MM.1S (cell line): ENCODE measurements around the gene SAMD7.

Experiments
- DNase-seq: peaks from one replicate; pipeline ENCODE4 v3.0.0-alpha.2; 2015
- H2AFZ ChIP-seq: fragments of 300-600 bp; sonication (generic); 2 replicates; pipeline ENCODE4 v1.6.0; 2016; ENCODE audit warnings: antibody characterized with exemption, low read length
- H3F3A ChIP-seq: fragments of 300-600 bp; sonication (generic); 2 replicates; pipeline ENCODE4 v1.6.1; 2016; ENCODE audit warnings: mild to moderate bottlenecking, antibody characterized with exemption, low read length, moderate library complexity, mixed read lengths; ENCODE audit not compliant: insufficient read depth
- H3K27ac ChIP-seq: fragments of 300-600 bp; sonication (generic); 2 replicates; pipeline ENCODE4 v1.5.1; 2016; ENCODE audit warnings: mild to moderate bottlenecking, low read length
- H3K27me3 ChIP-seq: fragments of 300-600 bp; sonication (generic); replicated peaks from 2 replicates; pipeline ENCODE4 v1.6.0; 2016; ENCODE audit warnings: low read length; ENCODE audit not compliant: insufficient read depth
- H3K36me3 ChIP-seq: fragments of 300-600 bp; sonication (generic); replicated peaks from 2 replicates; pipeline ENCODE4 v1.6.1; 2016; ENCODE audit warnings: mild to moderate bottlenecking, low read length, mixed read lengths; ENCODE audit not compliant: insufficient read depth
- H3K4me1 ChIP-seq: fragments of 300-600 bp; sonication (generic); 2 replicates; pipeline ENCODE4 v1.6.1; 2016; ENCODE audit warnings: low read length, mixed read lengths
- H3K4me2 ChIP-seq: fragments of 300-600 bp; sonication (generic); 2 replicates; pipeline ENCODE4 v1.6.0; 2016; ENCODE audit warnings: low read depth, low read length
- H3K4me3 ChIP-seq: fragments of 300-600 bp; sonication (generic); 2 replicates; pipeline ENCODE4 v1.5.1; 2016; ENCODE audit warnings: low read length, mixed read lengths
- H3K79me2 ChIP-seq: fragments of 300-600 bp; sonication (generic); 2 replicates; pipeline ENCODE4 v1.6.1; 2016; ENCODE audit warnings: mixed run types, low read length, mixed read lengths
- H3K9ac ChIP-seq: fragments of 300-600 bp; sonication (generic); 2 replicates; pipeline ENCODE4 v1.6.1; 2016; ENCODE audit warnings: low read length, mixed read lengths
- H3K9me2 ChIP-seq: fragments of 300-600 bp; sonication (generic); replicated peaks from 2 replicates; pipeline ENCODE4 v1.6.1; 2016; ENCODE audit warnings: mild to moderate bottlenecking, low read length, mixed read lengths; ENCODE audit not compliant: insufficient read depth
- H3K9me3 ChIP-seq: fragments of 300-600 bp; sonication (generic); replicated peaks from 2 replicates; pipeline ENCODE4 v1.6.1; 2016; ENCODE audit warnings: mild to moderate bottlenecking, low read length, mixed read lengths; ENCODE audit not compliant: insufficient read depth
- H4K20me1 ChIP-seq: fragments of 300-600 bp; sonication (generic); 2 replicates; pipeline ENCODE4 v1.6.1; 2016; ENCODE audit warnings: mild to moderate bottlenecking, low read length, moderate library complexity, mixed read lengths; ENCODE audit not compliant: insufficient read depth
- EZH2 ChIP-seq: fragments of 300-600 bp; sonication (generic); optimal IDR thresholded peaks from 2 replicates; pipeline ENCODE3; 2017; ENCODE audit warnings: low read depth, mild to moderate bottlenecking, antibody characterized with exemption, low read length, mixed read lengths
- EZH2phosphoT487 ChIP-seq: fragments of 300-600 bp; sonication (generic); IDR thresholded peaks from 2 replicates; pipeline ENCODE4 v1.6.1; 2018; ENCODE audit warnings: antibody characterized with exemption, low read length
- TF ChIP-seq, protein P1 (sequence below): fragments of 300-600 bp; sonication (generic); IDR thresholded peaks from 2 replicates; pipeline ENCODE4 v1.5.1; 2016; ENCODE audit warnings: antibody characterized with exemption, low read length, mixed read lengths

SAMD7 gene

DNA sequence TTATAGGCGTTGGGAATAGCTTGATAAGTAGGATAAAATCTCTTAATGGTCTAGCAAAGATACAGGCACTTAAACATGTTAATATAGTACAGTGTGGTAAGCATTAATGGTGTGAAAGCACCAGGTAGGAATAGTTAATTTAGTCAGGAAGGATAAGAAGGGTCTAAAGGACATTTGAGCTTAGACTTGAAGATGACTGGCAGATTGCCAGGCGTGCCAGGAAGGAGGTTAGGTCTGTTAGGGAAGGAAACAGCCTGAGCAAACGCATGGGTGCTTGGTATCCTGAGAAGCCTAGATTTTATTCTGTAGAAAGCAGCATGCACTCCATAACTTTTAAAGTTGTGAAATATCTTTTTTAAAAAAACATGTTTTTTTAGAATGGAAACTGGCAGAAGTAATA lies 72.9 kb downstream of the SAMD7 start:
- Histone ChIP-seq H3K9ac (no peak overlapping the region), H3K27me3 (no peaks in the 10 kb centered on the region), H2AFZ (no peak overlapping the region), H3K9me3 (no peaks in the 10 kb centered on the region), H3K4me3 (no peak overlapping the region), H4K20me1 (no peaks in the 10 kb centered on the region), H3F3A (no peaks in the 10 kb centered on the region), H3K79me2 (peaks cover 11% of the 10 kb centered on the region), H3K9me2 (no peaks in the 10 kb centered on the region), H3K27ac (no peak overlapping the region), H3K36me3 (peaks cover 28% of the 10 kb centered on the region), H3K4me2 (no peak overlapping the region), H3K4me1 (no peaks in the 10 kb centered on the region)
- TF ChIP-seq EZH2 = no peak
- TF ChIP-seq, protein P1, sequence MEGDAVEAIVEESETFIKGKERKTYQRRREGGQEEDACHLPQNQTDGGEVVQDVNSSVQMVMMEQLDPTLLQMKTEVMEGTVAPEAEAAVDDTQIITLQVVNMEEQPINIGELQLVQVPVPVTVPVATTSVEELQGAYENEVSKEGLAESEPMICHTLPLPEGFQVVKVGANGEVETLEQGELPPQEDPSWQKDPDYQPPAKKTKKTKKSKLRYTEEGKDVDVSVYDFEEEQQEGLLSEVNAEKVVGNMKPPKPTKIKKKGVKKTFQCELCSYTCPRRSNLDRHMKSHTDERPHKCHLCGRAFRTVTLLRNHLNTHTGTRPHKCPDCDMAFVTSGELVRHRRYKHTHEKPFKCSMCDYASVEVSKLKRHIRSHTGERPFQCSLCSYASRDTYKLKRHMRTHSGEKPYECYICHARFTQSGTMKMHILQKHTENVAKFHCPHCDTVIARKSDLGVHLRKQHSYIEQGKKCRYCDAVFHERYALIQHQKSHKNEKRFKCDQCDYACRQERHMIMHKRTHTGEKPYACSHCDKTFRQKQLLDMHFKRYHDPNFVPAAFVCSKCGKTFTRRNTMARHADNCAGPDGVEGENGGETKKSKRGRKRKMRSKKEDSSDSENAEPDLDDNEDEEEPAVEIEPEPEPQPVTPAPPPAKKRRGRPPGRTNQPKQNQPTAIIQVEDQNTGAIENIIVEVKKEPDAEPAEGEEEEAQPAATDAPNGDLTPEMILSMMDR = no peak
- no peak for TF ChIP-seq EZH2phosphoT487
- DNase-seq = no peak
